Breast epithelium (tissue), 3 donors: ENCODE results near the gene ARL4C.

Source experiments
- POLR2A ChIP-seq: fragments of 450-650 bp; IDR thresholded peaks from one replicate; pipeline ENCODE4 v1.6.1; 2016; ENCODE audit warnings: antibody characterized with exemption, mild to moderate bottlenecking, moderate library complexity
- POLR2AphosphoS5 ChIP-seq, 3 donors: sonication (generic); formaldehyde crosslinking; IDR thresholded peaks; one replicate each; pipeline ENCODE4 v1.6.1; 2017; ENCODE audit warnings: antibody characterized with exemption in 3 of 3
- TF ChIP-seq, protein P1 (sequence below), 3 donors: fragments of 450-650 bp; IDR thresholded peaks; one replicate each; pipeline ENCODE4 v1.5.1; 2016 to 2017; ENCODE audit warnings: antibody characterized with exemption in 3 of 3, mild to moderate bottlenecking in 3 of 3, moderate library complexity in 3 of 3

DNA sequence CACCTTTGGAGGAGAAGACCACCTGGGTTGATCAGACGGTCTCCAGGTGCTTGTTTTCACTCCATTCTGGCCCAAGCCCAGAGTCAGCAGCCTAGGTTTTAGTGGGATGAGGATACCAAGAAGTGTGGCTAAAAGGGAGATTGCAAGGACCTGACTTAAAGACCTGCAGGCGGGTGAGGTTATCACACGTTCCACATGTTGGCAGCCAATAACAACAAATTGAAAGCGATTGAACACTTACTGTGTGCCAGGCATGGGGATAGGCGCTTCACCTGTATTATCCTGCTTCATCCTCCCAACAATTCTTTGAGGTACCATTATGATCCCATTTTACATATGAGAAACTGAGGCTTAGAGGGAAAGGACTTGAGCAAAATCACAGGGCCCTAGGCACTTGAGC lies 5.0 kb downstream of the ARL4C start:
- TF ChIP-seq POLR2A (no peak), POLR2AphosphoS5 (IDR thresholded peaks at IDR 0.05) (no peak)
- TF ChIP-seq, protein P1, sequence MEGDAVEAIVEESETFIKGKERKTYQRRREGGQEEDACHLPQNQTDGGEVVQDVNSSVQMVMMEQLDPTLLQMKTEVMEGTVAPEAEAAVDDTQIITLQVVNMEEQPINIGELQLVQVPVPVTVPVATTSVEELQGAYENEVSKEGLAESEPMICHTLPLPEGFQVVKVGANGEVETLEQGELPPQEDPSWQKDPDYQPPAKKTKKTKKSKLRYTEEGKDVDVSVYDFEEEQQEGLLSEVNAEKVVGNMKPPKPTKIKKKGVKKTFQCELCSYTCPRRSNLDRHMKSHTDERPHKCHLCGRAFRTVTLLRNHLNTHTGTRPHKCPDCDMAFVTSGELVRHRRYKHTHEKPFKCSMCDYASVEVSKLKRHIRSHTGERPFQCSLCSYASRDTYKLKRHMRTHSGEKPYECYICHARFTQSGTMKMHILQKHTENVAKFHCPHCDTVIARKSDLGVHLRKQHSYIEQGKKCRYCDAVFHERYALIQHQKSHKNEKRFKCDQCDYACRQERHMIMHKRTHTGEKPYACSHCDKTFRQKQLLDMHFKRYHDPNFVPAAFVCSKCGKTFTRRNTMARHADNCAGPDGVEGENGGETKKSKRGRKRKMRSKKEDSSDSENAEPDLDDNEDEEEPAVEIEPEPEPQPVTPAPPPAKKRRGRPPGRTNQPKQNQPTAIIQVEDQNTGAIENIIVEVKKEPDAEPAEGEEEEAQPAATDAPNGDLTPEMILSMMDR (IDR thresholded peaks at IDR 0.05): no peak
